Spinal cord (tissue), 10 donors: ENCODE data around the gene OOSP4B. TPM values are rescaled to one million over a fixed set of nuclear protein-coding genes. Genes with fewer than 3 reads are reported as not detected.
"Not testable (repeated sequence)": the region's sequence is repeated elsewhere in the genome, so short reads cannot be mapped to it uniquely, and the experiment has no call there.

Experiments
- DNase-seq, 6 donors: peaks; one replicate each; pipeline versions ENCODE4 v3.0.0 to v3.0.0-alpha.2; 2013 to 2015; ENCODE audit warnings: low spot score in 6 of 6, low read depth in 4 of 6
- H3K27ac ChIP-seq: one replicate; pipeline ENCODE4 v1.5.1; 2013; ENCODE audit warnings: low read depth, low read length, control low read depth
- H3K27me3 ChIP-seq: one replicate; pipeline ENCODE4 v1.6.1; 2013; ENCODE audit warnings: low read length; ENCODE audit not compliant: control insufficient read depth, insufficient read depth
- H3K36me3 ChIP-seq: one replicate; pipeline ENCODE4 v1.6.1; 2013; ENCODE audit warnings: low read length; ENCODE audit not compliant: control insufficient read depth, insufficient read depth
- H3K4me1 ChIP-seq: one replicate; pipeline ENCODE4 v1.6.1; 2013; ENCODE audit warnings: low read length; ENCODE audit not compliant: control insufficient read depth, insufficient read depth
- H3K4me3 ChIP-seq: one replicate; pipeline ENCODE4 v1.5.1; 2013; ENCODE audit warnings: low read depth, low read length, control low read depth
- H3K9me3 ChIP-seq: one replicate; pipeline ENCODE4 v1.6.1; 2013; ENCODE audit warnings: low read length; ENCODE audit not compliant: control insufficient read depth, insufficient read depth
- WGBS: methylation state at CpG from one replicate; pipeline ENCODE4 v1.1.5; 2013; ENCODE audit warnings: missing lambda C conversion rate; ENCODE audit not compliant: insufficient coverage; 5-methylcytosine and 5-hydroxymethylcytosine counted together
- polyA plus RNA-seq, 2 donors: library from polyadenylated mRNA; unstranded; fragments of 120-200 nt; gene quantifications; one replicate each; pipeline ENCODE4 v1.2.1, GENCODE V29; 2013; ENCODE audit not compliant: insufficient read length in 2 of 2
- total RNA-seq, 2 donors: library from RNA; depleted of rRNA in 1 of 2; stranded (reverse); fragments of 120-200 nt in 1 of 2; fragments of >200 nt in 1 of 2; gene quantifications; one replicate each; pipeline versions ENCODE4 v1.2.3 to v1.2.4, GENCODE V29; 2013 to 2014
- donor health status: healthy.

Gene OOSP4B
- total and polyA plus RNA-seq, 4 donors = not detected

- no peak for DNase-seq
- WGBS = no CpG with 5 or more reads among the region's 8 CpGs
Observed at GRCh38 chr11:60056349-60056969, 39.5 kb downstream of the OOSP4B start, which contains the start of gene MS4A3. Gene MS4A3, plus strand, starts transcription at chr11:60056665. Its CDS starts 4,496 bp downstream, at chr11:60061161.

GRCh38 chr11:60059052-60059451 is 42.1 kb downstream of the OOSP4B start:
- no peaks in the 10 kb centered on the region for H3K4me1 ChIP-seq
- no peak overlapping the region for H3K27ac ChIP-seq
- no peaks in the 10 kb centered on the region for H3K36me3 ChIP-seq
- no CpG with 5 or more reads among the region's 3 CpGs for WGBS
- no peak overlapping the region for H3K4me3 ChIP-seq
- no peaks in the 10 kb centered on the region for H3K9me3 ChIP-seq
- no peaks in the 10 kb centered on the region for H3K27me3 ChIP-seq
- no peak for DNase-seq

More at GRCh38 chr11:60056349-60056969, 39.5 kb downstream of the OOSP4B start, which contains the start of gene MS4A3:
- Histone ChIP-seq H3K27me3 (no peaks in the 10 kb centered on the region), H3K36me3 (no peaks in the 10 kb centered on the region), H3K9me3 (no peaks in the 10 kb centered on the region), H3K27ac (no peak within 1 kb of the TSS), H3K4me3 (no peak within 1 kb of the TSS), H3K4me1 (no peaks in the 10 kb centered on the region)

GRCh38 chr11:60059521-60060240 is 42.7 kb downstream of the OOSP4B start:
- Histone ChIP-seq H3K27ac (no peak overlapping the region), H3K9me3 (no peaks in the 10 kb centered on the region), H3K27me3 (no peaks in the 10 kb centered on the region), H3K36me3 (no peaks in the 10 kb centered on the region), H3K4me1 (no peaks in the 10 kb centered on the region), H3K4me3 (no peak overlapping the region)
- WGBS = no CpG with 5 or more reads among the region's 4 CpGs
- DNase-seq = no peak

GRCh38 chr11:60064111-60064510 is 47.1 kb downstream of the OOSP4B start:
- no peaks in the 10 kb centered on the region for H3K36me3 ChIP-seq
- H3K27me3 ChIP-seq = no peaks in the 10 kb centered on the region
- H3K9me3 ChIP-seq = no peaks in the 10 kb centered on the region
- DNase-seq = no peak
- no peak overlapping the region for H3K27ac ChIP-seq
- H3K4me3 ChIP-seq = no peak overlapping the region
- no CpG with 5 or more reads among the region's 1 CpG for WGBS
- H3K4me1 ChIP-seq = no peaks in the 10 kb centered on the region

- no peaks in the 10 kb centered on the region for H3K4me1 ChIP-seq
- 90% methylated on average over 1 of the region's 1 CpG for WGBS
- H3K4me3 ChIP-seq = no peak overlapping the region
- no peaks in the 10 kb centered on the region for H3K27me3 ChIP-seq
- H3K9me3 ChIP-seq = no peaks in the 10 kb centered on the region
- H3K27ac ChIP-seq = no peak overlapping the region
- no peaks in the 10 kb centered on the region for H3K36me3 ChIP-seq
- DNase-seq = no peak
Observed at GRCh38 chr11:60065801-60066200, 48.8 kb downstream of the OOSP4B start.

GRCh38 chr11:60069450-60069849 is 52.5 kb downstream of the OOSP4B start:
- no CpG with 5 or more reads among the region's 2 CpGs for WGBS
- Histone ChIP-seq H3K4me3 (no peak overlapping the region), H3K4me1 (no peaks in the 10 kb centered on the region), H3K9me3 (no peaks in the 10 kb centered on the region), H3K36me3 (no peaks in the 10 kb centered on the region), H3K27ac (no peak overlapping the region), H3K27me3 (no peaks in the 10 kb centered on the region)
- no peak for DNase-seq

GRCh38 chr11:60071644-60072043 is 54.7 kb downstream of the OOSP4B start:
- not testable (repeated sequence) for H3K9me3 ChIP-seq, H3K27me3 ChIP-seq, H3K4me1 ChIP-seq, DNase-seq, H3K27ac ChIP-seq, H3K36me3 ChIP-seq, H3K4me3 ChIP-seq
- WGBS = 60% methylated on average over 1 of the region's 6 CpGs

GRCh38 chr11:60077216-60077817 is 60.3 kb downstream of the OOSP4B start:
- H3K36me3 ChIP-seq = no peaks in the 10 kb centered on the region
- no peak for DNase-seq
- no peak overlapping the region for H3K27ac ChIP-seq
- no peaks in the 10 kb centered on the region for H3K27me3 ChIP-seq
- WGBS = 86% methylated on average over 8 of the region's 15 CpGs
- no peaks in the 10 kb centered on the region for H3K4me1 ChIP-seq
- no peaks in the 10 kb centered on the region for H3K9me3 ChIP-seq
- no peak overlapping the region for H3K4me3 ChIP-seq

- Histone ChIP-seq H3K4me1 (no peaks in the 10 kb centered on the region), H3K4me3 (no peak overlapping the region), H3K9me3 (no peaks in the 10 kb centered on the region), H3K27ac (no peak overlapping the region), H3K27me3 (no peaks in the 10 kb centered on the region), H3K36me3 (no peaks in the 10 kb centered on the region)
- WGBS = no CpG with 5 or more reads among the region's 1 CpG
- DNase-seq = no peak
Observed at GRCh38 chr11:60077981-60078380, 61.0 kb downstream of the OOSP4B start.
